NCI-H1417 treated with DMSO at 0.1 percent for 48 hours (cell line): ENCODE measurements around the gene SEPTIN11.

Source experiments
- DNase-seq: peaks from one replicate; lab custom pipeline; 2025; lab: John Stamatoyannopoulos, UW

The SEPTIN11 gene

GRCh38 chr4:76979236-76979635, 29.7 kb downstream of the SEPTIN11 start:
- DNase-seq, result no peak

- DNase-seq, result no peak
Measured at GRCh38 chr4:76980261-76980660, 30.7 kb downstream of the SEPTIN11 start.

- DNase-seq, result no peak
Measured at GRCh38 chr4:76981644-76982043, 32.1 kb downstream of the SEPTIN11 start.

GRCh38 chr4:76982638-76983584, 33.4 kb downstream of the SEPTIN11 start:
- DNase-seq, result no peak

GRCh38 chr4:76984127-76984526, 34.6 kb downstream of the SEPTIN11 start:
- no peak for DNase-seq

GRCh38 chr4:76984788-76985211, 35.2 kb downstream of the SEPTIN11 start:
- DNase-seq, result no peak

GRCh38 chr4:76987153-76987591, 37.6 kb downstream of the SEPTIN11 start:
- no peak for DNase-seq

GRCh38 chr4:76987685-76988084, 38.1 kb downstream of the SEPTIN11 start:
- no peak for DNase-seq

GRCh38 chr4:76989391-76990061, 40.0 kb downstream of the SEPTIN11 start:
- DNase-seq, result no peak

GRCh38 chr4:76990288-76991080, 40.9 kb downstream of the SEPTIN11 start:
- DNase-seq, result no peak

- DNase-seq, result no peak
Measured at GRCh38 chr4:76991161-76991660, 41.7 kb downstream of the SEPTIN11 start.

- DNase-seq, result no peak
Measured at GRCh38 chr4:76993787-76994641, 44.5 kb downstream of the SEPTIN11 start.

GRCh38 chr4:76995776-76996175, 46.2 kb downstream of the SEPTIN11 start:
- DNase-seq, result no peak

GRCh38 chr4:76996445-76996844, 46.9 kb downstream of the SEPTIN11 start:
- no peak for DNase-seq

GRCh38 chr4:76997077-76997476, 47.5 kb downstream of the SEPTIN11 start:
- DNase-seq, result no peak

GRCh38 chr4:76997532-76997931, 48.0 kb downstream of the SEPTIN11 start:
- no peak for DNase-seq

GRCh38 chr4:76998251-76998901, 48.8 kb downstream of the SEPTIN11 start:
- DNase-seq, result no peak
